Measurements from ENCODE around the gene CAPZB. TPM values are rescaled to one million over a fixed set of nuclear protein-coding genes. Genes with fewer than 3 reads are reported as not detected.

The CAPZB gene
- total RNA-seq, 4 donors from 2014 or later = 107 to 210 (median 119) TPM

- H3K27ac ChIP-seq = peak overlapping the region in 2 of 4 donors; percentile 39 to 57
- TF ChIP-seq CTCF (IDR thresholded peaks at IDR 0.05) = no peak
- no peak for TF ChIP-seq POLR2A (IDR thresholded peaks at IDR 0.05)
- no peak for DNase-seq
- H3K4me1 ChIP-seq = no peaks in the 10 kb centered on the region
- no peaks in the 10 kb centered on the region for H3K36me3 ChIP-seq
- no peaks in the 10 kb centered on the region for H3K9me3 ChIP-seq
- no peaks in the 10 kb centered on the region for H3K27me3 ChIP-seq
- H3K4me3 ChIP-seq = no peak overlapping the region
These were observed 10.6 kb upstream of the CAPZB start for GRCh38 chr1:19495799-19496526.

GRCh38 chr1:19495000-19495656, 9.8 kb upstream of the CAPZB start:
- no peaks in the 10 kb centered on the region for H3K36me3 ChIP-seq
- no peaks in the 10 kb centered on the region for H3K9me3 ChIP-seq
- TF ChIP-seq CTCF (IDR thresholded peaks at IDR 0.05) = no peak
- TF ChIP-seq POLR2A (IDR thresholded peaks at IDR 0.05) = no peak
- no peaks in the 10 kb centered on the region for H3K4me1 ChIP-seq
- no peak for DNase-seq
- no peaks in the 10 kb centered on the region for H3K27me3 ChIP-seq
- no peak overlapping the region for H3K4me3 ChIP-seq
- H3K27ac ChIP-seq = peak overlapping the region in 2 of 4 donors; percentile 57 to 65

GRCh38 chr1:19493547-19493946, 8.2 kb upstream of the CAPZB start:
- no peak overlapping the region for H3K27ac ChIP-seq

GRCh38 chr1:19489996-19490395, 4.7 kb upstream of the CAPZB start:
- H3K27ac ChIP-seq = no peak overlapping the region
- no peaks in the 10 kb centered on the region for H3K36me3 ChIP-seq
- DNase-seq = no peak
- H3K4me1 ChIP-seq = peaks cover 0 to 19% (median 9%) of the 10 kb centered on the region in 4 donors
- no peaks in the 10 kb centered on the region for H3K27me3 ChIP-seq
- TF ChIP-seq CTCF (IDR thresholded peaks at IDR 0.05) (no peak), POLR2A (IDR thresholded peaks at IDR 0.05) (no peak)
- H3K4me3 ChIP-seq = no peak overlapping the region
- no peaks in the 10 kb centered on the region for H3K9me3 ChIP-seq

More at GRCh38 chr1:19493547-19493946, 8.2 kb upstream of the CAPZB start:
- no peaks in the 10 kb centered on the region for H3K36me3 ChIP-seq
- no peaks in the 10 kb centered on the region for H3K27me3 ChIP-seq
- no peak for TF ChIP-seq CTCF (IDR thresholded peaks at IDR 0.05)
- no peak for TF ChIP-seq POLR2A (IDR thresholded peaks at IDR 0.05)
- H3K9me3 ChIP-seq = no peaks in the 10 kb centered on the region
- H3K4me3 ChIP-seq = no peak overlapping the region
- no peak for DNase-seq
- H3K4me1 ChIP-seq = no peaks in the 10 kb centered on the region

GRCh38 chr1:19488136-19488535, 2.8 kb upstream of the CAPZB start:
- Histone ChIP-seq H3K4me1 (peaks cover 0 to 30% (median 18%) of the 10 kb centered on the region in 4 donors), H3K27ac (peak overlapping the region in 2 of 4 donors; percentile 50 to 99), H3K9me3 (no peaks in the 10 kb centered on the region), H3K27me3 (no peaks in the 10 kb centered on the region), H3K4me3 (no peak overlapping the region), H3K36me3 (no peaks in the 10 kb centered on the region)
- no peak for DNase-seq
- no peak for TF ChIP-seq POLR2A (IDR thresholded peaks at IDR 0.05)
- no peak for TF ChIP-seq CTCF (IDR thresholded peaks at IDR 0.05)
